ENCODE data around the gene HAL.

The HAL gene

DNA sequence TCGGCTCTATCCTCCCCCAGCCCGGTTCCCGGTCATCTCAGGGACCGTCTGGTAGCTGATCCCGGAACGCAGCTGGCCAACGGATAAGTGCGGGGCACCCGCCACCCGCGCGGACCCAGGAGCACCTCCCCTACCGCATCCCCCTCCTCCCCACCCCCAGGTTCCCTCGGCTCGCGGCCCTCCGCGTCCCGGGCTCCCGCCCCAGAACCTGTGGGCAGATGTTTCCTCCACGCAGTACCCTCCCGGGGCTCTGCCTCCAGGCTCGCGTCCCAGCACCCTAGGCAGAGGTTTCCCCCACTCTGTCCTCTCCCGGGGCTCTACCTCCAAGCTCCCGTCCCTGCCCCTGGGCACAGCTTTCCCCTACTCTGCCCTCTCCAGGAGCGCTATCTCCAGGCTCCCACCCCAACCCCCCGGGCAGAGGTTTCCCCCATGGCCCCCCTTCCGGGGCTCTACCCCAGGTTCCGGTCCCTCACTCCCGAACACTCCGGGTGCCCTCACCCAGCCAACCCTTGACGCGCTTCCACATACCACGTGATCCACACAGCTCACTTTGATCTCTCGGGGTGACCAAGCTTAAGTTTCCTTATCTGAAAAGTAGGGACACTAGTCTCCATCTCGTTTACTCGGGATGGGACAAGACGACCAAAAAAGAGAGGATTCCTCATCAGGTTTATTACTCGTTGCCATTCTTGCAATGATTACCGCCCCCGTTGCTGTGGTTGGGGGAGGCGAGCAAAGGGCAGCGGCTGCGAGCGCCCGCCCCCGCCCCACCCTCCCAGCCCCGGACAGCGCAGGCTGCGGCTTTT is 53.4 kb downstream of the HAL start, which contains the start of gene CCDC38:
Gene CCDC38, minus strand, starts transcription at position 91 of the 806 bp plus-strand sequence. CDS start 6,105 bp downstream, outside the sequence.
- in situ Hi-C loops (cut with MboI; ENCODE audit: low sequenced_read_pairs) = no loop called here

GRCh38 chr12:95942101-95942523 is 54.0 kb downstream of the HAL start:
- in situ Hi-C loops (cut with MboI; ENCODE audit: low sequenced_read_pairs) = no loop called here

- in situ Hi-C loops (cut with MboI; ENCODE audit: low sequenced_read_pairs) = no loop called here
Measured at GRCh38 chr12:95940514-95940913, 55.6 kb downstream of the HAL start.
